GM12878 (cell line): ENCODE measurements around the gene PSMB8. TPM values are rescaled to one million over a fixed set of nuclear protein-coding genes. Genes with fewer than 3 reads are reported as not detected.

Experiments used
- ATF7 ChIP-seq: fragments of 450-650 bp; IDR thresholded peaks from 2 replicates; pipeline ENCODE4 v1.6.1; 2016; ENCODE audit warnings: low read depth, mild to moderate bottlenecking
- E2F8 ChIP-seq: fragments of 450-650 bp; IDR thresholded peaks from 2 replicates; pipeline ENCODE4 v1.6.1; 2018; ENCODE audit warnings: mild to moderate bottlenecking, low read depth, moderate library complexity; ENCODE audit not compliant: partially characterized antibody
- FOS ChIP-seq: IDR thresholded peaks from 3 replicates; pipeline ENCODE4 v1.6.1; 2011; ENCODE audit warnings: borderline replicate concordance; ENCODE audit not compliant: insufficient read length; ENCODE audit errors: extremely low read depth
- GATAD2B ChIP-seq: fragments of 450-650 bp; conservative IDR thresholded peaks from 2 replicates; pipeline ENCODE4 v1.6.1; 2017; ENCODE audit warnings: low read depth, mild to moderate bottlenecking, moderate library complexity
- IKZF1 ChIP-seq: fragments of 450-650 bp; conservative IDR thresholded peaks from 2 replicates; pipeline ENCODE4 v1.6.1; 2017; ENCODE audit warnings: antibody characterized with exemption, mild to moderate bottlenecking
- MYC ChIP-seq: IDR thresholded peaks from 2 replicates; pipeline ENCODE4 v1.6.1; 2011; ENCODE audit warnings: mild to moderate bottlenecking, low read length, moderate library complexity, inconsistent platforms; ENCODE audit not compliant: insufficient read depth, insufficient replicate concordance, insufficient read length, severe bottlenecking
- NKRF ChIP-seq: fragments of 450-650 bp; conservative IDR thresholded peaks from 2 replicates; pipeline ENCODE4 v1.6.1; 2017; ENCODE audit warnings: mild to moderate bottlenecking, moderate library complexity
- POLR2AphosphoS2 ChIP-seq: IDR thresholded peaks from 2 replicates; pipeline ENCODE4 v1.6.1; 2011; ENCODE audit warnings: low read depth, mild to moderate bottlenecking, low read length, improper control_type of control experiment, moderate library complexity
- PRDM15 ChIP-seq: fragments of 450-650 bp; formaldehyde crosslinking; IDR thresholded peaks from 2 replicates; pipeline ENCODE4 v1.4.0; 2020; ENCODE audit warnings: mild to moderate bottlenecking, moderate library complexity
- SMAD1 ChIP-seq: fragments of 450-650 bp; IDR thresholded peaks from 2 replicates; pipeline ENCODE4 v1.6.1; 2018; ENCODE audit warnings: mild to moderate bottlenecking, low read depth; ENCODE audit not compliant: partially characterized antibody
- SMARCA5 ChIP-seq: fragments of 450-650 bp; IDR thresholded peaks from 2 replicates; pipeline ENCODE4 v1.6.1; 2017; ENCODE audit warnings: mild to moderate bottlenecking
- SMC3 ChIP-seq: IDR thresholded peaks from 2 replicates; pipeline ENCODE4 v1.6.1; 2011; ENCODE audit warnings: low read length, improper control_type of control experiment, borderline replicate concordance
- TARDBP ChIP-seq: IDR thresholded peaks from 2 replicates; pipeline ENCODE4 v1.6.1; 2016; ENCODE audit warnings: borderline replicate concordance
- YY1 ChIP-seq: IDR thresholded peaks from 2 replicates; pipeline ENCODE4 v1.6.1; 2011; ENCODE audit warnings: low read depth, mild to moderate bottlenecking, low read length
- ZNF592 ChIP-seq: fragments of 450-650 bp; IDR thresholded peaks from 2 replicates; pipeline ENCODE4 v1.6.1; 2017; ENCODE audit warnings: mild to moderate bottlenecking, moderate library complexity
- ZZZ3 ChIP-seq: IDR thresholded peaks from 2 replicates; pipeline ENCODE4 v1.6.1; 2011; ENCODE audit warnings: low read depth; ENCODE audit not compliant: control insufficient read depth, insufficient read length
- polyA plus RNA-seq, 11 experiments: library from polyadenylated mRNA; depleted of rRNA in 4 of 11; unstranded in 6 of 11; stranded (reverse) in 5 of 11; fragments of >200 nt; fragmentation: Nextera tagmentation in 4 of 11; fragmentation: Illumina TruSeq in 1 of 11; extraction: Ambion mirVana in 4 of 11; extraction: Trizol in 1 of 11; gene quantifications; 1 replicate in 1 of 11; 2 replicates in 10 of 11; pipeline versions ENCODE4 v1.2.1 to v1.2.3, GENCODE V29; 2011 to 2016; ENCODE audit warnings: inconsistent platforms in 2 of 11, missing spikeins in 2 of 11, low read depth in 1 of 11
- total RNA-seq, 4 experiments: library from RNA; depleted of rRNA in 3 of 4; stranded (reverse); fragments of >200 nt in 3 of 4; fragmentation: Illumina TruSeq in 1 of 4; extraction: Trizol in 1 of 4; gene quantifications; 2 replicates each; pipeline versions ENCODE4 v1.2.1 to v1.2.3, GENCODE V29; 2013 to 2021

Gene PSMB8
- total and polyA plus RNA-seq, 10 of the 15 experiments (the other 5 are each of a cell fraction or from before 2014, with no cell fraction given), result 304 to 557 (median 379) TPM

GRCh38 chr6:32838114-32838958 lies 5.5 kb downstream of the PSMB8 start, which contains the start of gene TAP2 (continued):
- TF ChIP-seq MYC (no peak), SMARCA5 (peak; percentile 95; the same call in 1 of the 2 replicates), FOS (no peak), E2F8 (no peak), YY1 (peak; percentile 85), IKZF1 (peak; percentile 75), ZZZ3 (no peak), POLR2AphosphoS2 (no peak), ATF7 (no peak), PRDM15 (CRISPR knock-in tag) (no peak), TARDBP (no peak), GATAD2B (peak; percentile 55; the same call in 1 of the 2 replicates), SMAD1 (no peak), NKRF (peak; percentile 55), ZNF592 (peak; percentile 78; the same call in 1 of the 2 replicates), SMC3 (peak; percentile 91)
